HG02938 (cell line): ENCODE results near the gene MED9.

Source experiments
- ATAC-seq: cut with Tn5 transposase; IDR thresholded peaks from one replicate; pipeline ENCODE4 v1.9.1; 2021; ENCODE audit warnings: mild to moderate bottlenecking, moderate library complexity; ENCODE audit not compliant: unreplicated experiment

The MED9 gene

GRCh38 chr17:17514361-17514992, 37.7 kb downstream of the MED9 start:
- no peak for ATAC-seq

GRCh38 chr17:17514993-17515933, 38.5 kb downstream of the MED9 start:
- ATAC-seq, result no peak

- no peak for ATAC-seq
These were observed 39.4 kb downstream of the MED9 start for GRCh38 chr17:17515934-17516930.

- no peak for ATAC-seq
These were observed 40.3 kb downstream of the MED9 start for GRCh38 chr17:17516941-17517720.

GRCh38 chr17:17518014-17518413, 41.2 kb downstream of the MED9 start:
- no peak for ATAC-seq

GRCh38 chr17:17518951-17519350, 42.2 kb downstream of the MED9 start:
- ATAC-seq, result no peak

GRCh38 chr17:17519886-17520285, 43.1 kb downstream of the MED9 start:
- ATAC-seq, result no peak

- ATAC-seq, result no peak
These were observed 43.9 kb downstream of the MED9 start for GRCh38 chr17:17520599-17521232.

GRCh38 chr17:17523001-17523730, 46.4 kb downstream of the MED9 start:
- no peak for ATAC-seq

- no peak for ATAC-seq
These were observed 47.1 kb downstream of the MED9 start for GRCh38 chr17:17523731-17524490.

- no peak for ATAC-seq
These were observed 48.5 kb downstream of the MED9 start for GRCh38 chr17:17525311-17525710.

GRCh38 chr17:17525956-17526355, 49.2 kb downstream of the MED9 start:
- ATAC-seq, result no peak

- ATAC-seq, result no peak
These were observed 49.6 kb downstream of the MED9 start for GRCh38 chr17:17526369-17526768.

GRCh38 chr17:17527534-17527933, 50.7 kb downstream of the MED9 start:
- no peak for ATAC-seq

- ATAC-seq, result no peak
These were observed 51.2 kb downstream of the MED9 start for GRCh38 chr17:17527956-17528500.

- ATAC-seq, result no peak
These were observed 52.2 kb downstream of the MED9 start for GRCh38 chr17:17528696-17529652.

- no peak for ATAC-seq
These were observed 54.4 kb downstream of the MED9 start for GRCh38 chr17:17531156-17531555.
